ENCODE data around the gene UPP1.

The UPP1 gene

GRCh38 chr7:48087349-48087748, 1.7 kb upstream of the UPP1 start:
- DNase-seq, result no peak

GRCh38 chr7:48088559-48089045, 463 bp upstream of the UPP1 start:
- no peak for DNase-seq

DNA sequence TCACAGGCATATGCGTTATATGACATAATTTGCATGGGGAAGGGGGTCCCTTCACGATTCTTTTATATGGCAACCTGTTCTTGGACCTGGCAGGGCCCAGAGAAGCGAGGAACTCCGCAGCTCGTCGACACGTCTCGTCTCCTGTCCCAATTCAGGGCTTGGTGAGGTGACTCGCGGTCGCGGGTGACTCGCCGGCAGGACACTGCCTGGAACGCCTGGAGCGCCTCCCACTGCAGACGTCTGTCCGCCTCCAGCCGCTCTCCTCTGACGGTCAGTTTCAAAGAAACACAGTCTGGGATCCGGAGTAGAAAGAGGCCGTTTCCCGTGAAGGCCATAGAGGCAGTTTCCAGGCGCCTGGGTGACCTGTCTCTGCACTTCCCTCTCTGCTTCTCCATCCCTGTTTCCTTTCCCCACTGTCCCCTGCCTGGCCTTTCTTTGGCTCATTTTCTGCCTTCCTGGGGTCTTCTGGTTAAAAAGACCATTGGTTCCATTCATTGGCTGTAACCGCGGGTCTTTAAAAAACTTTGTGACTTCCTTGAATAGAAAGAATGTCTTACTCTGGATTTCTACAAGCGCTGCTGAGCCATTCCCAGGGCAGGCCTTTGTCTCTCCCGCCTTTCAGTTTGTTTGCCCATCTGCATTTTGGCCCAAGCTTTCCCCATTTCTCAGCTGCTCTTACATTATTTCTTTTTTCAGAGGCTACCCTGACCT, 1.2 kb downstream of the UPP1 start:
- DNase-seq, result no peak

DNA sequence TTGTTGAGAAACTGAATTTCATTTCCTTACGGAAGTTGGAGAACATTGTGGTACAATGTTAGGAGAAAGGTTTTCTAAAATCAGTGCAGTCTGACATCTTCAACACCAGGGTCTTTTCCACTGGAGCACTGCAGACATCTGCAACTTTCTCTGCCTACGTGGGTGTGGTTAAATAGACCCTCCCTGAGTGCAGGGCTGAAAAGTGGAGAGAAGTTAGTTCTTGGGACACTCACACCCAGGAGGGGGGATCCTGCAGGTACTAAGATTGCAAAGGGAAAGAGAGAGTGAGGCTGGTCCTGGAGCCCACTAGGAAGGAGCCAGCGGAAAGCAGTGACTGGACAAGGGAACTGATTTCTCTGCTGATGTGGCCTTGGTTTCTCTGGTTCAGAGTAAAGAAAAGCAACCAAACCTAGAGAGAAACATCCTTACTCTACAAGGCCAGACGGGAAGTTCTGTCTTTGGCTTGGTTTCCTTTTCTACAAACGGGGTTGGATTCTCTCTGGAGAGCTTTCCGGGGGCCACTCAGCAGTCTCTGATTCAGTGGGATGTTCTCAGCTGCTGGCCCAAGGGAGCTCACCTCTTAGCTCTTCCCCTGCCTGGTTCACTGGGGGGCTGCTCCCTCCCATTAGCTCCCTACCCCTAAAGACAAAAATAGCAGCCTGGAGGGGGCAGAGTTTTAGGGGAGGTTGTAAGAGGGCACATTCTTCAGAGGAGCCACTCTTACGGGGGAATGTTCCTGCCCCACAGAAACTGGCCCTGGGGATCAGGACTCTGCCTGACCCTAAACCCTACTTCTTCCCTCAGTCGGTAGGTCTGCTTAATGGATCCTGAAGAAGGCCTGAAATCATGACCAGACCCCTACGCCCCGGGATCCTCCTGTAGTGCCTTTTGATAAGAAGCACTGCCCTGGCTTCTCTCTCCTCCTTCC, 2.7 kb downstream of the UPP1 start:
- no peak for DNase-seq

- DNase-seq, result no peak
These were observed 5.8 kb downstream of the UPP1 start for GRCh38 chr7:48094861-48095293.

DNA sequence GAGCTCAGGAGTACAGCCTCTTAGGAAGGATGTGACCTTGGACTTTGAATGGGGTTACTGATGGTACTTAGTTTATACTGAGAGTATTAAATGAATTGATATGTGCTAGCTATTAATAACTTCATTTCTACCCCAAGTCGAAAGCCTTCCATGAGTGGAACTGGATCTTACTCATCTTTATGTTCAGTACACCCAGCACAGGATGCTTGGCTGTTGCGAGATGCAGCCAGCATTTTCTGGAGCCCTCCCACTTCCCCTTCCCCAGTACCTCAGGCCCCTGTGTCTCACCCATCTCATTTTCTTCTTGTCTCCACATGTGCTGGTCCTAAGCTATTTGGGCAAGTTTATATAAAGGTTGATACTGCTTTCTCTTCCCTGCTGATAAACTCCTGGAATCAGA, 7.2 kb downstream of the UPP1 start:
- DNase-seq, result peak; percentile 42

DNA sequence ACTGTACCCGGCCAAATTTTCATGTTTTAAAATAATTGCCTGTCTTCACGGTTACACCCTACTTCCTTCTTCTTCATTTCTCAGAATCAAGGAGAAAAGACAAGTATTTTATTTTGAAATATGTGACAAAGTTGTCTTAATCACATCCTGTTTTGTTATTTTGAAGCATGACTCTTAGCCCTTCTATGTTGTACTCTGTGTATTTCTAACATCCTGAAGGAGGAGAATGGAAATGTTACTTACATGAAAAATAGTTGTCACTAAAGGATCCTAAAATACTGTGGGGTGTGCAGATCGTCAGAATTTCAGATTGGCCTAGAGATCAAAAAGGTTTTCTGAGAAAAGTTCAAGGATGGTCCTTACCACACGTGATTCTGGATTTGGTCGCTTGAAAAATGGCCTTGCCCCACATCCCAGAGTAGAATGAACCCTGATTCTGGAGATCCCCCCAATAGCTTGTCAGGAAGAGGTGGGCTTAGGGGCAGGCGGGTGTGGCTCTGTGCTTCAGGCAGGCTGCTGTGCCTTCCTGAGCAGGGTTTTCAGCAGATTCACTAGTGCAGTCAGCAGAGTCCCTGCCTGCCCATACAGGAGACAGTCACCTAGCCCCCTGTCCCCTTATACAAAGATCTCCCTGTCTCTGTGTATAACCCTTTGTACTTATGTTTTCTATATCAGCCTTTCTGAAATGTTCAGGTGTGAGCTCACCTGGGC, 8.6 kb downstream of the UPP1 start:
- no peak for DNase-seq

DNA sequence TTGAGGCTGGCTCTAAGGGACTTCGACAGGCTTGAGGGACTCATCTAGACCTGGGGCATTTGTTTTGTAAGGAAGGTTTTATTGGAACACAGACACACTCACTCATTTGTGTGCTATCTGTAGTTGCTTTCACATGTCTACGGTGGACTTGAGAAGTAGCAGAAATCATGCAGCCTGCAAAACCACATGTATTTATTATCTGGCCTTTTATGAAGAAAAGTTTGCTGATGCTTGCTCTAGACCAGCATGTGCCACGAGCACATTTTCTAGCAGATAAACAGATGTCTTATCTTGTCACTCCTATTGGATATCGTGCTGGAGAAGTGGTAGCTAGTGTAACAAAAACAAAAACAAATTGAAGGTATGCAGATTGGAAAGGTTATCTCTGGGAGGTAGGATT, 9.8 kb downstream of the UPP1 start:
- DNase-seq, result no peak

GRCh38 chr7:48099781-48100180, 10.7 kb downstream of the UPP1 start:
- DNase-seq, result no peak

- no peak for DNase-seq
These were observed 12.3 kb downstream of the UPP1 start for GRCh38 chr7:48101352-48101751.

- DNase-seq, result peak; percentile 60
These were observed 12.9 kb downstream of the UPP1 start for GRCh38 chr7:48101968-48102367.

GRCh38 chr7:48102530-48102929, 13.5 kb downstream of the UPP1 start:
- no peak for DNase-seq

DNA sequence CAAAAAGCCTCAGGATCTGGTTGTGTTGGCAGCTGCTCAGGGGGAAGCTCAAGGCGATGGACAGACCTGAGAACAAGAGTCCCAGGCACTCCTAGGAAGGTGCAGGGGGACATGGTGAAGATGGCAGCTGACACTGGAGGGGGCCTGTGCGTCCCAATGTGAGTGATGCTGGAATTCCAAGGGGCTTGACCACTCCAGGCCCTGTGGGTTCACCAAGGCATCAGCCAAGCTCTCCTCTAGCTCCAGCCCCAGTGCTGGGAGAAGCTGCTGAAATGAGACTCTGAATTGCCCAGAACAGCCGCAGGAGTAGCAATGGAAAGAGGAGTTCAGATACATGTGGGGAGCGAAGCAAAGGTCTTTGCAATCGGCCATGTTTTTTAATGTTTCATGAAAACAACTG, 16.0 kb downstream of the UPP1 start:
- no peak for DNase-seq

DNA sequence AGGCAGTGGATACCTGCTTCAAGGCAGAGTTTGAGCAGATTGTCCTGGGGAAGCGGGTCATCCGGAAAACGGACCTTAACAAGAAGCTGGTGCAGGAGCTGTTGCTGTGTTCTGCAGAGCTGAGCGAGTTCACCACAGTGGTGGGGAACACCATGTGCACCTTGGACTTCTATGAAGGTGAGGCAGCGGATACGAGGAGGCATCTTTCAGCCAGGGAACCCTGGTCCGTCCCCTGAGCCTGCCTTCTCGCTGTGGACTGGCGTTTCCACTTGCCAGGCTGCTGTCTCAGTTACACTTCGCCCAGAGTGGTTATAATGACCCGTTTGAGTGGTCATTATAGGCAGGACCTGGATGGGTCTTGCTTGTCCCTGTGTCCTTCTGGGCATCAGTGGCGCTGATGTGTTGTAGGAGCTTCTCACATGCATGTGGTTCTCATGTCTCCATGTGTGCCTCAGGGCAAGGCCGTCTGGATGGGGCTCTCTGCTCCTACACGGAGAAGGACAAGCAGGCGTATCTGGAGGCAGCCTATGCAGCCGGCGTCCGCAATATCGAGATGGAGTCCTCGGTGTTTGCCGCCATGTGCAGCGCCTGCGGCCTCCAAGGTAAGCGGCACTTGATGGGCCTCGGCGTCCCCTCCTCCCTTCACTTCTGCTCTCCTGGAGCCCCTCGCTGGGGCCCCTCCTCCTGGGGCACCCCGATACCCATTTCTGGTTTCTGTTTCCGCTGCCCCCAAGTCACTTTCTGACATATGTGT, 18.0 kb downstream of the UPP1 start:
- DNase-seq, result no peak

GRCh38 chr7:48107926-48108472, 18.9 kb downstream of the UPP1 start:
- no peak for DNase-seq

GRCh38 chr7:48108959-48109847, 20.1 kb downstream of the UPP1 start:
- no peak for DNase-seq

DNA sequence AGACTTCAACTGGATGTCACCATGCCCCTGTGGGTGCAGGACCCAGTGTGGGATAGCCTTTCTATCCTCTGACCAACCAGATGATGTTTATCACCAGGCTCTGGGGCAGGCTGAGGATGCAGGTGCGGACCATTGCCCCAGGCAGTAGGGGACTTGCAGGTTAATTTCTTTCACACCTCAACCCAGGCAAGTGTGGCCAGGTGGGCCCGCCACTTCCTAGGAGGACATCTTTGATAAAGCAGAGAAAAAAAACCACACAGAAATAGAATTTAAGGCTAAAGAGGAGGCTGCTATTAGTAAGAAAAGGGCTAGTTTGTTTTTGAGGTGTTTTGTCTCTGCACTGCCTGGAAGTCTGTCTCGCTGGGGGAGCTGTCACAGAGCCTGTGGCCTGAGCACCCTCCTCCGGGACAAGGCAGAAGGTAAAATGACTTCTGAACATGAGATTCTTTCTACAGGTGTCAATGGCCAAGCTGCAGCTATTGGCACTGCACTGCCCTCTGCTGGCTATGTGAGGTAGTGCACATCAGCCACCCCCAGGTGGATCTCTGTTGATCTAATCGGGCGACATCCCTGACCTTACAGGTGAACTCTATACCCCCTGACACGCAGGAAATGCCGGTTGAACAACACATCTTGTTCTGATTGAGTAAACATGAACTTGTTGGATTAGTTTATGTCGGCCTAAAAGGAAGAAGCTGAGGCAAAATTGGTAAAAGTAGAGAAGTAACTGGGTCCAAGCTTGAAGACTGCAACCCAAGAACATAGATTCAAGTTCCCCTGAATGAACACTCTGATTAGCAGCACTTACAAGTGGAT, 21.0 kb downstream of the UPP1 start:
- peak; percentile 92 for DNase-seq

- DNase-seq, result no peak
These were observed 21.8 kb downstream of the UPP1 start for GRCh38 chr7:48110868-48111267.

DNA sequence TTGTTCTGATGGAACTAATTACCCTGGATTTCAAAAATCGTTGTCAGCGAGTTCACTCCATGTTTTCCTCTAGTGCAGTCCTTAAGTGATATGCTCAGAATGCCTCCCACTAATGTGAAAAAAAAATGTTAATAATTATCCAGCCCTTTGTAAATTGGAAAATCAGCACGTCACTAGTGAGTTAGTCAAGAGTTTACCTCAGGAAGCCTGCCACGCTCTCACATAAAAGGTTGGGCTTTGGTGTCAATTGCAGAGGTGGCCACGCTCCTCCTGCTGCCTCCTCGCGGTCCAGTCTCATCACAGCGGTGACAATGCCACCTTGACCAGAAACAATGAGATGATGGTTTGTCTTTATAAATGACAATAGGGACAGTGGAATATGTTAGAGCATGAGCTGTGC, 22.5 kb downstream of the UPP1 start:
- no peak for DNase-seq

Data from activated CD4-positive, alpha-beta T cell treated with anti-CD3 and anti-CD28 coated beads for 48 hours (primary cell).